Calu3 (cell line): ENCODE data around the gene MDM4. TPM values are rescaled to one million over a fixed set of nuclear protein-coding genes. Genes with fewer than 3 reads are reported as not detected.
"Not testable (repeated sequence)": the region's sequence is repeated elsewhere in the genome, so short reads cannot be mapped to it uniquely, and the experiment has no call there.

Experiments
- BruUV-seq: library from RNA; stranded (reverse); fragments of 400-500 nt; replicated peaks from 2 replicates; lab custom pipeline; 2021; lab: Mats Ljungman, UMichigan
- CTCF ChIA-PET: fragments of 300-600 bp; sonication (Branson Sonifier 250); formaldehyde crosslinking; loops from one replicate; lab custom pipeline; 2022; ENCODE audit warnings: antibody characterized with exemption; lab: Charles Lee
- DNase-seq: peaks from one replicate; pipeline ENCODE4 v3.0.0; 2022
- H3K27ac Mint-ChIP-seq: one replicate; pipeline ENCODE4 v1.8.0; 2022; ENCODE audit warnings: mixed read lengths; ENCODE audit not compliant: unreplicated experiment
- H3K27me3 Mint-ChIP-seq: one replicate; pipeline ENCODE4 v1.8.0; 2022; ENCODE audit warnings: mixed read lengths; ENCODE audit not compliant: unreplicated experiment
- H3K36me3 Mint-ChIP-seq: one replicate; pipeline ENCODE4 v1.8.0; 2022; ENCODE audit warnings: mild to moderate bottlenecking, moderate library complexity, mixed read lengths; ENCODE audit not compliant: insufficient read depth, unreplicated experiment
- H3K4me1 Mint-ChIP-seq: one replicate; pipeline ENCODE4 v1.8.0; 2022; ENCODE audit warnings: mild to moderate bottlenecking, low read depth, mixed read lengths; ENCODE audit not compliant: unreplicated experiment
- H3K4me3 Mint-ChIP-seq: one replicate; pipeline ENCODE4 v1.8.0; 2022; ENCODE audit warnings: mild to moderate bottlenecking, low read depth, moderate library complexity, mixed read lengths; ENCODE audit not compliant: unreplicated experiment
- H3K9me3 Mint-ChIP-seq: one replicate; pipeline ENCODE4 v1.8.0; 2022; ENCODE audit warnings: low read depth, mixed read lengths; ENCODE audit not compliant: unreplicated experiment
- CTCF ChIP-seq: fragments of 200-600 bp; IDR thresholded peaks from one replicate; pipeline ENCODE4 v1.8.0; 2022; ENCODE audit warnings: antibody characterized with exemption; ENCODE audit not compliant: unreplicated experiment
- intact Hi-C: fragments of 100-400 bp; cut with micrococcal nuclease; formaldehyde crosslinking; loops from one replicate; pipeline ENCODE4 v1.10.0; 2022; ENCODE audit not compliant: unreplicated experiment
- total RNA-seq: library from RNA; stranded (reverse); gene quantifications from 2 replicates; pipeline ENCODE4 v1.2.3, GENCODE V29; 2022

Gene MDM4
- total RNA-seq, 1 experiment from 2014 or later, result 106 TPM

DNA sequence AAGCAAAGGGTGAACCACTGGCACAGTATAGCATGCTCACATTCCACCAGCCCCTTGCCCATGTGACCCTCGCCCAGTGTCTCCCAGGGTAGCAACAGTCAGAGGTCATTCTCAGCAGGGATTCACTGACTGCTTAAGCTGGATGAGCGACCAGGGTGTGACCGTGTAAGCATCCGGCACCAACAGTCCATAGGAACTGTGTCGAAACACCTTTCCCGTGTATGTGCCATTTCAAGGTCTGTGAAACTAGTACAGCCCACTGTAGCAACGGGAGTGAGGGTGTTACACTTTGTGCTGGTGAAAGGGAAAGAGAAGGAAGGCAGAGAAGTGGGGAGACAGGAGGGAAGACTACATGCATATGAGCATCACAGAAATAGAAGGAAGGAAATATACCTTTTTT, 32.4 kb upstream of the MDM4 start:
- intact Hi-C loops, result no loop called here

DNA sequence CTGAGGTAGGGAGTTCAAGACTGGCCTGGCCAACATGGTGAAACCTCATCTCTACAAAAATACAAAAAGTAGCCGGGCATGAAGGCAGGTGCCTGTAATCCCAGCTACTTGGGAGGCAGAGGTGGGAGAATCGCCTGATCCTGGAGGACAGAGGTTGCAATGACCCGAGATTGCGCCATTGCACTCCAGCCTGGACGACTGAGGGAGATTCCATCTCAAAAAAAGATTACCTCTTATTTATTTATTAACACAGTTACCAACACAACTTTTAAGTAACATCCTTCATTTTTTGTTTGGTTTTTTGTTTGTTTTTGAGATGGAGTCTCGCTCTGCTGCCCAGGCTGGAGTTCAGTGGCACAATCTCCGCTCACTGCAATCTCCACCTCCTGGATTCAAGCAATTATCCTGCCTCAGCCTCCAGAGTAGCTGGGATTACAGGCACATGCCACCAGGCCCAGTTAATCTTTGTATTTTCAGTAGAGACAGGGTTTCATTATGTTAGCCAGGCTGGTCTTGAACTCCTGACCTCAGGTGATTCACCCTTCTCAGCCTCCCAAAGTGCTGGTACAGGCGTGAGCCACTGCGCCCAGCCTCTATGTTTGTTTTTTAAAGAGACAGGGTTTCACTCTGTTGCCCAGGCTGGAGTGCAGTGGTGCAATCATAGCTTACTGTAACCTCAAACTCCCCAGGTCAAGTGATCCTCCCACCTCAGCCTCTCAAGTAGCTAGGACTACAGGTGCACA, 29.5 kb upstream of the MDM4 start:
- CTCF ChIA-PET, result interaction anchor here (0.5 to 1.4 kb wide), 3 partner anchors 29 to 43 kb away, joined by 3 read pairs; partner anchors contain the start of gene MDM4
- H3K27ac Mint-ChIP-seq, DNase-seq, H3K27me3 Mint-ChIP-seq, H3K9me3 Mint-ChIP-seq, intact Hi-C loops, H3K36me3 Mint-ChIP-seq, BruUV-seq: not testable (repeated sequence)
- Mint-ChIP-seq H3K4me3 (peak overlapping the region; percentile 24), H3K4me1 (peaks cover 19% of the 10 kb centered on the region)

More for the DNA sequence above, 32.4 kb upstream of the MDM4 start:
- CTCF ChIA-PET, result no interaction called here
- Mint-ChIP-seq H3K27ac (no peak overlapping the region), H3K9me3 (no peaks in the 10 kb centered on the region), H3K4me1 (peaks cover 41% of the 10 kb centered on the region), H3K36me3 (peaks cover 11% of the 10 kb centered on the region), H3K27me3 (no peaks in the 10 kb centered on the region), H3K4me3 (no peak overlapping the region)
- no peak for DNase-seq
- no peak for TF ChIP-seq CTCF
- BruUV-seq, result no TSS peak

DNA sequence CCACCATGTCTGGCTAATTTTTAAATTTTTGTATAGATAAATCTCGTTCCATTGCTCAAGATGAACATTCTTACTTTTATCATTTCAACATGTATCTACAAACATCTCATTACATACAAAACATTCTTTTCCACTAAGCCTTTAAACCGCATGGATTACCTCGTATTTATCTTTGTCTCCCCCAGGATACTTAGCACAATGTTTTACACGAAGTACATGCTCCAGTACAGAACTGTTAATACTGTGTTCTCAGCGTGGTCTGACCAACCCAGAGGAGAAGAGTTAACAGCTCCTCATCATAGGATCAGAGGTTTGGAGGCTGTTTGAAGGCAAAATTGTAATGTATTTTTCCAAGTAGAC, 29.0 kb upstream of the MDM4 start:
- no TSS peak for BruUV-seq
- CTCF ChIA-PET, result interaction anchor here (1.4 kb wide), 1 partner anchor 43 kb away, joined by 3 read pairs; no protein-coding TSS in a partner anchor
- no peaks in the 10 kb centered on the region for H3K27me3 Mint-ChIP-seq
- H3K27ac Mint-ChIP-seq, result no peak overlapping the region
- H3K36me3 Mint-ChIP-seq, result no peaks in the 10 kb centered on the region
- intact Hi-C loops, result no loop called here
- DNase-seq, result no peak
- peak overlapping the region; percentile 24 for H3K4me3 Mint-ChIP-seq
- H3K4me1 Mint-ChIP-seq, result peaks cover 25% of the 10 kb centered on the region
- no peaks in the 10 kb centered on the region for H3K9me3 Mint-ChIP-seq
- no peak for TF ChIP-seq CTCF

GRCh38 chr1:204491655-204492054, 24.6 kb upstream of the MDM4 start:
- BruUV-seq, result no TSS peak
- Mint-ChIP-seq H3K27me3 (no peaks in the 10 kb centered on the region), H3K36me3 (peaks cover 23% of the 10 kb centered on the region), H3K27ac (no peak overlapping the region), H3K4me3 (peak overlapping the region; percentile 84), H3K4me1 (peaks cover 44% of the 10 kb centered on the region), H3K9me3 (no peaks in the 10 kb centered on the region)
- CTCF ChIA-PET, result interaction anchor here (4.5 to 7.2 kb wide), 3 partner anchors 12 to 45 kb away, joined by 17 to 132 read pairs (median 29); no protein-coding TSS in a partner anchor
- TF ChIP-seq CTCF, result no peak
- intact Hi-C loops, result no loop called here
- DNase-seq, result no peak
